GM10266 (cell line): Measurements from ENCODE around the gene SPTAN1.

Experiments used
- DNase-seq: peaks from one replicate; pipeline ENCODE4 v3.0.0; 2012; ENCODE audit errors: extremely low spot score
- TF ChIP-seq, protein P1 (sequence below): IDR thresholded peaks from 2 replicates; pipeline ENCODE4 v1.5.1; 2012; ENCODE audit warnings: mild to moderate bottlenecking, low read depth; ENCODE audit not compliant: control insufficient read depth, insufficient read depth; ENCODE audit errors: missing control alignments

The SPTAN1 gene

DNA sequence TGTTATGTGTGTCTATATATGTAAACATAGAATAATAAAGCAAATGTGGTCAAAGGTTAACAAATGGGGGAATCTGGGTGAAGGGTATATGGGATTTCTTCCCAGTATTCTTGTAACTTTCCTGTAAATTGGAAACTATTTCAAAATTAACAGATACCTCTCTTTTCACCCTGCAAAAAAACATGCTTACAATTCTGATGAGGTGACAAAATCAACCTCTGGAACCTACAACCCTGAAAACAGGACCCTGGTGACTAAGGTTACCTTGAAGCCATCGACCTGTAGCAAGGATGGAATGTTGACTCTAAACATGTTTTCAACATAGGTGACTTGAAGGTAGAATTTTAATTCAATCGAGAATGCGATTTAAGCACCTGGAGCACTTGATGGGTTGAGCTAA is 5.9 kb upstream of the SPTAN1 start:
- DNase-seq = no peak
- TF ChIP-seq, protein P1, sequence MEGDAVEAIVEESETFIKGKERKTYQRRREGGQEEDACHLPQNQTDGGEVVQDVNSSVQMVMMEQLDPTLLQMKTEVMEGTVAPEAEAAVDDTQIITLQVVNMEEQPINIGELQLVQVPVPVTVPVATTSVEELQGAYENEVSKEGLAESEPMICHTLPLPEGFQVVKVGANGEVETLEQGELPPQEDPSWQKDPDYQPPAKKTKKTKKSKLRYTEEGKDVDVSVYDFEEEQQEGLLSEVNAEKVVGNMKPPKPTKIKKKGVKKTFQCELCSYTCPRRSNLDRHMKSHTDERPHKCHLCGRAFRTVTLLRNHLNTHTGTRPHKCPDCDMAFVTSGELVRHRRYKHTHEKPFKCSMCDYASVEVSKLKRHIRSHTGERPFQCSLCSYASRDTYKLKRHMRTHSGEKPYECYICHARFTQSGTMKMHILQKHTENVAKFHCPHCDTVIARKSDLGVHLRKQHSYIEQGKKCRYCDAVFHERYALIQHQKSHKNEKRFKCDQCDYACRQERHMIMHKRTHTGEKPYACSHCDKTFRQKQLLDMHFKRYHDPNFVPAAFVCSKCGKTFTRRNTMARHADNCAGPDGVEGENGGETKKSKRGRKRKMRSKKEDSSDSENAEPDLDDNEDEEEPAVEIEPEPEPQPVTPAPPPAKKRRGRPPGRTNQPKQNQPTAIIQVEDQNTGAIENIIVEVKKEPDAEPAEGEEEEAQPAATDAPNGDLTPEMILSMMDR = no peak

DNA sequence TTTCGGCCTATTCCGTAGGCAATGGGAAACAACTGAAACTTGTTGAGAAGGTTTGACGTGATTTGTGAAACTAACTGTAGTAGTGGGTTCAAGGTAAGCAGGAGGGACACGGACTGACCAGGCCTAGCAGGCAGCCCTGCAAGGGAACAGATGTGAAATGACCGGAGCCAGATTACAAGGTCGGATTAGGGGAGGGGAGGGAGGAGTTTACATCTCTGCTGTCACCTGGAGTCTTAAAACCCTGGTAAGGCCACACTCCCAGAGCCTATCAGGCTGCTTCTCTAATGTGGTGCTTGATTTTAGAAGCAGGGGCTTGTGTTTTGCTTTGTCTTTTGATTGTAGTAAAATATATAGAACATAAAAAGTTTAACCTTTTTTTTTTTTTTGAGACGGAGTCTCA is 3.5 kb upstream of the SPTAN1 start:
- TF ChIP-seq, protein P1 = no peak
- no peak for DNase-seq

DNA sequence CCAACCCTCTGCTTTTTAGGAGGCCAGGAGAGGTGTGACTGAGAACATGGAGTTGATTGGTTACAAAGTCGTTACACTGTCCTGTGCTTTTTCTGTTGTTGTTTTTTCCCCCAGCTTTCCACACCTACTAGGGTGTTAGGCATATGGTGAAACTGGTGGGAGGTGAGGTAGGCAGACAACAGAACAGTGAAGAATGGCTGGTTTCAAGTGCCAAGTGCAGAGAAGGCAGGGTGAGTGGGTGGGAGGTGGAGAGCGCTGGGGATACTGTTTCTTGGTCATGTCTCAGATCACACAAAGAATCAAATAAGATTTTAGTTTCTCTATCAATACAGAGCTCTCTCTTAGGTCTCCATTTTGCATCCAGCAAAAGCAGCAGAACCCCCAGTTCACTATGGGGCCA is 2.2 kb upstream of the SPTAN1 start:
- peak; percentile 25 for DNase-seq
- TF ChIP-seq, protein P1 = no peak

DNA sequence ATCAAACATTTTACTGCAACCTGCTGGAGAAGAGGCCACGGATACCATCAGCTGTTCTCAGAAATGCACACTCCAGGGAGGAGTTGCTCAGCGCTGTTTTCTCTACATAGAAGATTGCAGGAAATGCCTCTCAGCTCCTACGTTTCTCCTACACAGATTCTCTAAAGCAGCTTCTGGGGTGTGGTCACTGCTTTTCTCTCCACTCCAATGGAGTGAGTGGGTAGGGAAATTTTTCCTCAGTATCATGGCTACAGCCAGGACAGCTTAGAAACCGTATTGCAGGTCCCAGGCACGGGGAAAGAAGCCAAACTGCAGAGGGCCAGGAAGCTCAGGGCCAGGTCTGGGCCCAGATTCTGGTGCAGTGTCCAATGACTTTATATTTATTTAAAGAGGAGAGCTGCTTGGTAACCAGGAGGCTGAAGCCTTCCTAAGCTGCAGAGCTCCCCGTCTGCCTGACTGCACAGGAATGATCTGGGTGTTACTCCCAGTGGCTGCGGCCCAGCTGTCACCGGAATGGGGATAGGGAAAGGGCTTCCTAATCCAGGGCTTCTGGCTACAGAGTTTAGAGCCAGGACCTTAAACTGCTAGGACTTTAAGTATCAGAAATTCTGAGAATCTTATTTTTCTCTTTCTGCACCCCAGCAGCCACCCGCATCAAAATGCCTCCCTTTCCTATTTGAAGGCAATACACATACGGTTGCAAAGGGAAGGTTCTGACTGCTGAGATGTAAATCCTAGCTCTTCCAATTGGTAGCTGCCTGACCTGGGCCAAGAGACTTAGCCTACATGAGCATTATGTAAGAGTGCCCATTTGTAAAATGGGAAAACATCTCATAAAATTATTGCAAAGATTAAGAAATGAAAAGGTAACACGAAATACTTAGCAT is 1.4 kb upstream of the SPTAN1 start:
- TF ChIP-seq, protein P1 = no peak
- DNase-seq = no peak

DNA sequence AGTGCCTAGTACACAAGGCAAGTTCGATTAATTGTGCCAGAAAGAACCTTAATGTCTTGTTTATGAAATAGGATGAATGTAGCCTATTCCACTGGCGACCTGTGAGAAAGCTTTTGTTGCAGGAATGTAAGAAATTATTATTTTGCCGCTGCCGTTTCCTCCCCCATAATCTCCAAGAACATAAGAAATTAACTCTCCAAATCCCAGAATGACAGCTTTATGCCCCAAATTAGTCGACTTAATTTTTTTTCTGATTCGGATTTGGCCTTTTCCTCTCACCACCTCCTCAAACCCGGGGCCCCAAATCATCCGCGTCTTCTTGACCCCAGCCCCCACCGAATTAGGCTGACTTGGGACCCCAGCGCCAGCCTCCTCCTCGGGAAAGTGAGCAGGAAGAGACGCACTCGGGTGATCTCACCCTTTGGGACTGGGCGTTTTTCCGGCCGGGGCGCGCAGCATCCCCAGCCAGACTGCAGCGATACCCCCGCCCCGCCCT is 682 bp upstream of the SPTAN1 start:
- TF ChIP-seq, protein P1 = no peak
- no peak for DNase-seq

DNA sequence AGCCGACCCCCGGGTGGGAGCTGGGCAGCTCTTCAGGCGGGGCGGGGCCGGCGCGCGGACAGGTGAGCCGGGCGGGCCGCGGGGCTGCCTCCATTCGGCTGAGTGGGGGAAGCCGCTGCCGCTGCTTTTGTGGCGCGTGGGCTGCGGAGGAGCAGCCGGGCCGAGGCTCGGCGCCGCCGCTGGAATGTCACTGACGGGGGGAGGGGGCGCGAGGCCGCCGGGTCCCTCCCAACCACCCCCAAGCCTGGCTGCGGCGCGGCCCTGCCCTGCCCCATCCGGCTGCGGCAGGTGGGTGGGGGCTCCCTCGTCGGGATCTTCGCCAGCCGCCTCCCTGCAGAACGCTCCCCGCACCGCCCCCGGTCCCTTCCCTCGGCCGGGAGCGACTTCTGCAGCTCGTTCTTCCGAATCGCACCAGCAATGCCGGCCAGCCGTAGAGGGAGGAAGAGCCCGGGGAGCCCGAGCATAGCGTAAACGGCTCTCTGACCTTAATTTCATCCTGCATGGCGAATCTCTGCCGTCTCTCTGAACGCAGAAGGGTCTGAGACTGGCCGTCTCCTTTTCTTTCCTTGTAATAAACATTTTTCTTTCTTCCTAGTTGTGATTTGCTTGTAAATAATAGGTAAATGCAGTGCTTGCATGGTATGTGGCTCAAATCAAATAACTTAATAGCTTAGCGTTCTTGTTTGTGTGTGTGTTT is 505 bp downstream of the SPTAN1 start:
- no peak for DNase-seq

More for the DNA sequence above, 505 bp downstream of the SPTAN1 start:
- TF ChIP-seq, protein P1 = no peak
